GM18502 (cell line): ENCODE data around the gene KIF20A.
"Not testable (repeated sequence)": the region's sequence is repeated elsewhere in the genome, so short reads cannot be mapped to it uniquely, and the experiment has no call there.

Experiments
- ATAC-seq: cut with Tn5 transposase; IDR thresholded peaks from one replicate; pipeline ENCODE4 v1.9.1; 2021; ENCODE audit warnings: mild to moderate bottlenecking; ENCODE audit not compliant: unreplicated experiment, poor library complexity

Gene KIF20A

DNA sequence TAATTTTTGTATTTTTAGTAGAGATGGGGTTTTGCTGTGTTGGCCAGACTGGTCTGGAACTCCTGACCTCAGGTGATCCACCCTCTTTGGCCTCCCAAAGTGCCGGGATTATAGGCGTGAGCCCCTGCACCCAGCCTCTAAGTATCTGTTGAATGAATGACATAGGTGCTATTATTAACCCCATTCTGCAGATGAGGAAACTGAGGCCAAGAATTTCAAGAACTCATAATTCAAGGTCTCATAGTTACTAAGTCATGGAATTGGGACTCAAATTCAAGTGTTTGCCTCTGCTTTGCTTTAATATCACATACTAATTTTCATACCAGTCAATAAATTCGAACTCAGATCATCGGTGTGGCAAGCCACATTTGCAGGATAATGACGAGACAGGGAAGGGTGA is 1.9 kb downstream of the KIF20A start:
- ATAC-seq, result no peak

- ATAC-seq, result no peak
These were observed 3.9 kb downstream of the KIF20A start for GRCh38 chr5:138182808-138183207.

GRCh38 chr5:138186002-138186447 is 7.1 kb downstream of the KIF20A start:
- ATAC-seq, result peak; percentile 82

DNA sequence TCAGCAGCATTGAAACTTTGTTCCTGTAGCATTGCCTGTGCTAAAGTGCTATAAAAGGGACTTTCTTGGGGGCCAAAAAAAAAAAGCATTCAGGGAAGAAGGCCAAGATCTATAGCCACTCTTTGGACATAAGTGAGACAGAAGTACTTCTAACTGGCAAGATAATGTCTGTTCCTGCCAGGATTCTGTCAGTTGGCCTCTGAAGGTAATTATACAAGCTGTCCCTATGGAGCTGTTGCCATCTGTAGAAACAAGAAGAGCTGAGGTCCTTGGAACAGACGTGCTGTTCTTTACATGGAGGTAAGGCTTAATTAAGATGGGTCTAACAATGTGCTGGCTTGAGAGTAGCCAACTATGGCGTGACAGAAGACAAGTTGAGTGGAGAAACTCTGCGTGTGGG is 9.7 kb downstream of the KIF20A start:
- no peak for ATAC-seq

- ATAC-seq, result no peak
These were observed 13.9 kb downstream of the KIF20A start for GRCh38 chr5:138192826-138193225.

GRCh38 chr5:138193859-138194258 is 14.9 kb downstream of the KIF20A start:
- ATAC-seq, result not testable (repeated sequence)

DNA sequence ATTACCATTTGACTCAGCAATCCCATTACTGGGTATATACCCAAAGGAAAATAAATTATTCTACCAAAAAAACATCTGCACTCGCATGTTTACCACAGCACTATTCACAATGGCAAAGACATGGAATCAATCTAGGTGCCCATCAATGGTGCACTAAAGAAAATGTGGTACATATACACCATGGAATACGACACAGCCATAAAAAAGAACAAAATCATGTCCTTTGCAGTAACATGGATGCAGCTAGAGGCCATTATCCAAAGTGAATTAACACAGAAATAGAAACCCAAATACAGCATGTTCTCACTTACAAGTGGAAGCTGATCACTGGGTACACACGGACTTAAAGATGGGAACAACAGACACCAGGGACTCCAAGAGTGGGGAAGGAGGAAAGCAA is 32.1 kb downstream of the KIF20A start:
- no peak for ATAC-seq

DNA sequence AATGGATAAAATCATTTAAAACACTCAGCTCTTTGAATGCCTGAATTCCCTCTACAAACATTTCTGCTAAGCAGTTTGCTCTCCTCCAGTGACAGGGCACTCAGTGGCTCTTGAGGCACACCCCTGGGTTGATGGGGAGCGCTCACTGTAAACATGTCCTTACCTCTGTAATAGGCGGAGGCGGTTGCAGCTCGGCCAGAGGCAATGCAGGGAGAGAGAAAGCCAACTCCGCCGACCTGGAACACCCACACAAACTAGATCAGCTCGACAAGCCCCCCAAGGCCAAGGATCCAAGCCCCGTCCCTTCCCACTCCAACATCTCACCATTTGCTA is 33.9 kb downstream of the KIF20A start:
- peak; percentile 25 for ATAC-seq

DNA sequence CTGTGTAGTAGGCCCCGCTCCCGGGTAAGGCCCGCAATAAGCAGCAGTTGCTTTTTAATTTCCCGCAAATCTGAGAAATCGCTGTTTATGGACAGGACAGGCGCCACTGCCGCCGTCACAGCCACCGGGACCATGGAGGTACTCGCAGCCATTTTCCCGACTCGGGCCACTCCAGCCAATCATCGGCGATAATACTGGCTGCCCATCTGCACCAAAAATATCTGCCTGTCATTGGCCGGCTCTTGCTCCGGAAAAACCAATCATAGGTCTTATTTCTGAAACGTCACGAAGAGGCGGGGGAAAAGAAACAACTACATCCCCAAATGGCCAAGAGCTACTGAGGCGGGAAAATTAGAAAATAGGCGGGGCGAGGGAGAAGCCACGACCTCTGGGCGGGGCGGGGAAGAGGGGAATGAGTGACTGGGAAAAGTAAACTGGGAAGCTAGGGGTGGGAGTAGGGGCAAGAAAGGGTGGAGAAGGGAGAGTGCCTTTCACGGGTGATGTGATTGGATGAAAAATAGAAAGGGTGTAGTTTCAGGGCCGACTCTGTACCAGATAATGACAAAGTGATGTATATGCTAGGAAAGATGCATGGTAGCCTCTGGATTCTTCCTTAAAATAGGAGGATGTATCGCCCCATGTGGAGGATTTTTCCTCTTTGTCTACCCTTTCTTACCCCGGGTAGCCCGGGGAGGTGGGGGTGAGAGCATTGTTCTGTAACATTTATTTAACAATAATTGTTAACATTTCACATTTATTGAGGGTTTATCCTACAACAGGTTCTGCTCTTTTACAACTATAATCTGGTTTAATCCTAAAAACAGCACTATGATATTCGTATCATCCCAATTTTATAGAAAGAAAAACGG is 34.5 kb downstream of the KIF20A start, which contains the start of gene CDC23:
CDC23 (minus strand) TSS at position 163 of the 869 bp plus-strand sequence; CDS start at position 152, 11 bp downstream.
- ATAC-seq, result peak; percentile 96

DNA sequence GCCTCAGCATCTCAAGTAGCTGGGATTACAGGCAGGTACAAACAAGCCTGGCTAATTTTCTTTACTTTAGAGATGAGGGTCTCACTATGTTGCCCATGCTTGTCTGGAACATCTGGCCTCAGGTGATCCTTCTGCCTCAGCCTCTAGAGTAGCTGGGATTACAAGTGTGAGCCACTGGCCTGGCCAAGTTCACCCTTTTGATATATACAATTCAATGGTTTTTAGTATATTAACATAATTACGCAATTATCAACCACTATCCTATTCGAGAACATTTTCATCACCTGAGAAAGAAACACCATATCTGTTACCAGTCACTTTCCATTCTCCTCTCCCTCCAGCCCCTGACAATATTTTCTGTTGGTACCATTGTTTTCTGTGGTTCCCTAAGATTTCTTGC is 37.9 kb downstream of the KIF20A start:
- no peak for ATAC-seq

DNA sequence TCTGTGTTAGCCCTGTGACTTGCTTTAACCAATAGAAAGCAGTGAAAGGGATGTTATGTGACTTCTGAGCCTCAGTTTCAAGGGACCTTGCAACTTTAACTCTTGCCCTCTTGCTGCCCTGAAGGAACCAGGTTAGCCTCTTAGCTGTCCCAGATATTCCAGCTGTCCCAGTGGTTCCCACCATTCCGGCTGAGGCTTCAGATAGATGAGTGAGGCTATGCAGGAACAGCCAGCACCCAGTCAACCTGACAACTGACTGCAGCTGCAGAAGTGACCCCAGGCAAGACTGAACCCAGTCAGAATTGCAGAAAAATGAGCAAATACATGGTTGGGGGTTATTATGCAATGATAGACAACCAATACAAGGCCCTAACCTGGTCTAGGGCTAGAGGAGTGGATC is 44.6 kb downstream of the KIF20A start:
- no peak for ATAC-seq

GRCh38 chr5:138224712-138225111 is 45.8 kb downstream of the KIF20A start:
- no peak for ATAC-seq

DNA sequence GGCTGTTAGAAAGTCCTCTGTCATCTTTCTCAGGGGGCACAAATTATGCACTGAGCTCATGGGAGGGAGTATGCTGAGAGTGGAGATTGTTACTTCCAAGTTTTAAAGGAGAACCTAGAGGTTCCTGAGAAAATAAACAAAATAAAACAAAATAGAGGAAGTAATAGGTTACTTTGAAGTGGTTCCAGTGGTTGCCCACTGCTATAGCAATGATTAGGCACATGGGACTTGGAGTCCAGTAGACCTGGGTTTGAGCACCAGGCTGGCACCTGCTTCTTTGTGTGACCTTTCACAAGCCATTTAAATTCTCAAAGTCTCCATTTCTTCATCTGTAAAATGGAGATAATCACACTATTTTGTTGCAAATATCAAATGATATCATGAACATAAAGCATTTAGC is 48.0 kb downstream of the KIF20A start:
- ATAC-seq, result no peak

GRCh38 chr5:138229387-138229786 is 50.5 kb downstream of the KIF20A start:
- no peak for ATAC-seq

DNA sequence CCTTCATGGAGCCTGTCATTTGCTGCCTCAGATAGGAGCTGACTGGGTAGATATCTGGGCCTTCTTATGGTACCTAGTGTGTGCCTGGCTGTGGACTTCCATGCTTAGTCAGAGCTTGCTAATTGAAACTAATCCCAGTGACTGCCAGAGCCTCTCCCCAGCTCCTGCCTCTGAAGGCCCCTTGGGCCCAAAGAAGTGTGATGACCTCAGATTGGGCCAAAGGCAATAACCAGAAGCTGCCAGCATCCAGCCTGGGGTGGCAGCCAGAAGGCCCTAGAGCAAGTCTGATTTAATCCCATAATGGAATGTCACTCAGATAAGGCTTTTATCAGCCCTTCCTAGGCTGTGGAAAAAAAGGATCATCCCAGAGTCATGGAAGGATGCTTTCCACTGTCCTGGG is 51.3 kb downstream of the KIF20A start:
- no peak for ATAC-seq

DNA sequence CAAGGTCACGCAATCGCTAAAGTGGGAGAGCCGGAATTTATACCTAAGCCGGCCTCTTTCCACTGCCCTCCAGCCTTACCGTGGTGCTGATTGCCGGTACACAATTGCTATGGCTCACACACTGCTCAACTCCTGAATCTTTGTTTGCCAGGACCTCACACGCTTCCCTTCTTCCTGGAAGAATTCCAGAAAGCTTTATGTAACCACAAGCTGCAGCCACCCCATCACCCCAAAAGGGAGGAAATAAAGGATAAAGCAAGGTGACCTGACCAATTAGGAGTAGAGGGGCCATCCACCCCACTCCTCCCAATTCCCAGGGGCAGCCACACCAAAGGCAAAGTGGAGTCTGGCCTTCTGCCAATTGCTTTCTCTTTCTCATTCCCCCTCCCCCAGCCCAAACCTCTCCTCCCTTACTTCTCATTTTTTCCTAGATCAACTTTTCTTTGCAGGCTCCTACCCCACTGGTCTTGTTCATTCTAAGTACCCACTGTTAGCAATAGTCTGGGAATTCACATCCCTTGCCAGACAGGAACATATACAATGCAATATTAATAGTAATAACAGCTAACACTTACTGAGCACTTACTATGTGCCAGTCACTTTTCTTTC is 52.2 kb downstream of the KIF20A start:
- no peak for ATAC-seq

GRCh38 chr5:138233280-138233679 is 54.4 kb downstream of the KIF20A start:
- ATAC-seq, result no peak

DNA sequence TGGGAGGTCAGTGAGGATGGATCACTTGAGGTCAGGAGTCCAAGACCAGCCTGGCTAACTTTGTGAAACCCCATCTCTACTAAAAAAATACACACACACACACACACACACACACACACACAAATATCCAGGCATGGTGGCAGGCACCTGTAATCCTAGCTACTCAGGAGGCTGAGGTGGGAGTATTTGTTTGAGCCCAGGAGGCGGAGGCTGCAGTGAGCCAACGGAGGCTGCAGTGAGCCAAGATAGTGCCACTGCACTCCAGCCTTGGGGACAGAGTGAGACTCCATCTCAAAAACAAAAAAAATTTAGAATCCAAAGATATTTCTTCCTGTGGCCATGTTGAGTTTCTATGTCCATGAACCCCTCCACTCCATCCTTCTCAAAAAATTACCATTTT is 55.7 kb downstream of the KIF20A start:
- no peak for ATAC-seq
